ENCODE data around the gene NEK10. TPM values are rescaled to one million over a fixed set of nuclear protein-coding genes. Genes with fewer than 3 reads are reported as not detected.
A peak's percentile ranks its signal among the peaks of the same experiment; 100 is the strongest.

The NEK10 gene
- total and polyA plus RNA-seq, 7 donors, result 0.44 to 20.3 (median 11.4) TPM; not detected in 2

- Histone ChIP-seq H3K9me3 (no peaks in the 10 kb centered on the region), H3K36me3 (no peaks in the 10 kb centered on the region), H3K27ac (no peak overlapping the region), H3K4me1 (no peaks in the 10 kb centered on the region), H3K27me3 (no peaks in the 10 kb centered on the region), H3K4me3 (no peak overlapping the region)
- whole genome bisulfite sequencing, 2 donors, result 79 to 83% methylated on average over 3 of the region's 3 CpGs
- TF ChIP-seq POLR2AphosphoS5 (IDR thresholded peaks at IDR 0.05) (no peak), EP300 (IDR thresholded peaks at IDR 0.05) (no peak), CTCF (IDR thresholded peaks at IDR 0.05) (no peak), POLR2A (IDR thresholded peaks at IDR 0.05) (no peak)
- no peak for DNase-seq
- intact Hi-C loops (cut with DNase I), result no loop called here
Measured at GRCh38 chr3:27146786-27147185, 222.4 kb downstream of the NEK10 start.

- DNase-seq, result no peak
- Histone ChIP-seq H3K27ac (no peak overlapping the region), H3K27me3 (no peaks in the 10 kb centered on the region), H3K4me3 (no peak overlapping the region), H3K4me1 (no peaks in the 10 kb centered on the region), H3K9me3 (peaks cover 0 to 4% (median 0%) of the 10 kb centered on the region in 4 donors), H3K36me3 (no peaks in the 10 kb centered on the region)
- TF ChIP-seq POLR2A (IDR thresholded peaks at IDR 0.05) (no peak), EP300 (IDR thresholded peaks at IDR 0.05) (no peak), POLR2AphosphoS5 (IDR thresholded peaks at IDR 0.05) (no peak), CTCF (IDR thresholded peaks at IDR 0.05) (no peak)
- intact Hi-C loops (cut with DNase I), result no loop called here
- WGBS, 2 donors, result 92 to 95% methylated on average over 3 of the region's 3 CpGs
Measured at GRCh38 chr3:27145719-27146118, 223.5 kb downstream of the NEK10 start.

GRCh38 chr3:27141668-27142067 is 227.5 kb downstream of the NEK10 start:
- no peaks in the 10 kb centered on the region for H3K27me3 ChIP-seq
- H3K36me3 ChIP-seq, result no peaks in the 10 kb centered on the region
- no peak overlapping the region for H3K27ac ChIP-seq
- no peak for DNase-seq
- no peaks in the 10 kb centered on the region for H3K4me1 ChIP-seq
- peaks cover 0 to 4% (median 0%) of the 10 kb centered on the region in 4 donors for H3K9me3 ChIP-seq
- no peak for TF ChIP-seq POLR2AphosphoS5 (IDR thresholded peaks at IDR 0.05)
- no peak for TF ChIP-seq CTCF (IDR thresholded peaks at IDR 0.05)
- no peak for TF ChIP-seq EP300 (IDR thresholded peaks at IDR 0.05)
- no peak for TF ChIP-seq POLR2A (IDR thresholded peaks at IDR 0.05)
- H3K4me3 ChIP-seq, result no peak overlapping the region
- intact Hi-C loops (cut with DNase I), result no loop called here

GRCh38 chr3:27138562-27138961 is 230.6 kb downstream of the NEK10 start:
- Histone ChIP-seq H3K36me3 (no peaks in the 10 kb centered on the region), H3K9me3 (peaks cover 0 to 4% (median 0%) of the 10 kb centered on the region in 4 donors), H3K4me3 (no peak overlapping the region), H3K27me3 (no peaks in the 10 kb centered on the region), H3K4me1 (peaks cover 0 to 9% (median 8%) of the 10 kb centered on the region in 4 donors), H3K27ac (no peak overlapping the region)
- intact Hi-C loops (cut with DNase I), result loop anchor here (10.0 kb wide), 2 partner anchors 136 to 1186 kb away; no protein-coding TSS in a partner anchor
- no peak for TF ChIP-seq CTCF (IDR thresholded peaks at IDR 0.05)
- TF ChIP-seq POLR2A (IDR thresholded peaks at IDR 0.05), result no peak
- TF ChIP-seq EP300 (IDR thresholded peaks at IDR 0.05), result no peak
- no peak for TF ChIP-seq POLR2AphosphoS5 (IDR thresholded peaks at IDR 0.05)
- no peak for DNase-seq

GRCh38 chr3:27138005-27138404 is 231.2 kb downstream of the NEK10 start:
- Histone ChIP-seq H3K4me3 (no peak overlapping the region), H3K36me3 (no peaks in the 10 kb centered on the region), H3K9me3 (peaks cover 0 to 4% (median 0%) of the 10 kb centered on the region in 4 donors), H3K4me1 (peaks cover 0 to 9% (median 8%) of the 10 kb centered on the region in 4 donors), H3K27ac (no peak overlapping the region), H3K27me3 (no peaks in the 10 kb centered on the region)
- intact Hi-C loops (cut with DNase I), result loop anchor here (10.0 kb wide), 2 partner anchors 137 to 1187 kb away; no protein-coding TSS in a partner anchor
- no peak for TF ChIP-seq POLR2AphosphoS5 (IDR thresholded peaks at IDR 0.05)
- no peak for TF ChIP-seq POLR2A (IDR thresholded peaks at IDR 0.05)
- TF ChIP-seq CTCF (IDR thresholded peaks at IDR 0.05), result no peak
- no peak for TF ChIP-seq EP300 (IDR thresholded peaks at IDR 0.05)
- DNase-seq, result peak; percentile 55
- WGBS, 2 donors, result 89 to 93% methylated on average over 4 of the region's 4 CpGs
